ENCODE data around the gene SRRD. TPM values are rescaled to one million over a fixed set of nuclear protein-coding genes. Genes with fewer than 3 reads are reported as not detected.
"Not testable (repeated sequence)": the region's sequence is repeated elsewhere in the genome, so short reads cannot be mapped to it uniquely, and the experiment has no call there.

The SRRD gene
- total and polyA plus RNA-seq, 7 experiments from 2014 or later: 18.9 to 29.0 (median 21.3) TPM

DNA sequence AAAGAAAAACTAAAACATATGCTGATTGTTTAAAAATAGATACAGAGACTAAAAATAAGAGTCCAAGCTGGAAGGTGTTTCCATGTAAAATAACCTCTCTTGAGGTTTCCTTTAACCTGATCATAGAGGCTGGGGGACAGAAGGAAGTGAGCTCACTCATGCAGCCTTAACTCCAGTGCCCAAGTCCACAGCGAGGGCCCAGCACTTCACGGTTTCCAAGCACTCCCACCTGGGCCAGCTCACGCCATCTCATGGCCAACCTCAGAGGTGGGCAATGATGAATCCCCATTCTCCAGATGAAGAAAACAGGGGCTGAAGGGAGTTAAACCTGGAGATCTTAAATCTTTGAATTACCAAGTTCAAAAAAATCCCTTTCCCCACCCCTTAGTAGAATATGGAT is 43.5 kb downstream of the SRRD start:
- ChIA-PET CTCF (interaction anchor here (0.5 kb wide), 1 partner anchor 116 kb away, joined by 3 read pairs; no protein-coding TSS in a partner anchor), POLR2A (no interaction called here)
- Mint-ChIP-seq H3K4me1 (peaks cover 0 to 4% (median 0%) of the 10 kb centered on the region in 7 donors), H3K36me3 (peaks cover 4 to 49% (median 21%) of the 10 kb centered on the region in 5 donors), H3K27ac (no peak overlapping the region), H3K4me3 (no peak overlapping the region), H3K27me3 (no peaks in the 10 kb centered on the region), H3K9me3 (no peaks in the 10 kb centered on the region)
- no peak for ATAC-seq
- Histone ChIP-seq H3K36me3 (ENCODE audit: control insufficient read depth in 2 of 3, insufficient read depth in 3 of 3, low read length in 3 of 3) (peaks cover 3 to 56% (median 23%) of the 10 kb centered on the region in 3 experiments), H3K27me3 (ENCODE audit: control insufficient read depth in 2 of 2, insufficient read depth in 2 of 2, low read length in 2 of 2) (no peaks in the 10 kb centered on the region), H3K27ac (ENCODE audit: low read depth, low read length) (no peak overlapping the region), H3K9me3 (ENCODE audit: control insufficient read depth in 2 of 3, low read length in 3 of 3) (no peaks in the 10 kb centered on the region), H3K4me1 (ENCODE audit: control insufficient read depth in 2 of 2, insufficient read depth in 2 of 2, low read length in 2 of 2) (no peaks in the 10 kb centered on the region), H3K4me3 (ENCODE audit: low read length) (no peak overlapping the region)
- intact Hi-C loops (cut with micrococcal nuclease): no loop called here
- no peak for DNase-seq

DNA sequence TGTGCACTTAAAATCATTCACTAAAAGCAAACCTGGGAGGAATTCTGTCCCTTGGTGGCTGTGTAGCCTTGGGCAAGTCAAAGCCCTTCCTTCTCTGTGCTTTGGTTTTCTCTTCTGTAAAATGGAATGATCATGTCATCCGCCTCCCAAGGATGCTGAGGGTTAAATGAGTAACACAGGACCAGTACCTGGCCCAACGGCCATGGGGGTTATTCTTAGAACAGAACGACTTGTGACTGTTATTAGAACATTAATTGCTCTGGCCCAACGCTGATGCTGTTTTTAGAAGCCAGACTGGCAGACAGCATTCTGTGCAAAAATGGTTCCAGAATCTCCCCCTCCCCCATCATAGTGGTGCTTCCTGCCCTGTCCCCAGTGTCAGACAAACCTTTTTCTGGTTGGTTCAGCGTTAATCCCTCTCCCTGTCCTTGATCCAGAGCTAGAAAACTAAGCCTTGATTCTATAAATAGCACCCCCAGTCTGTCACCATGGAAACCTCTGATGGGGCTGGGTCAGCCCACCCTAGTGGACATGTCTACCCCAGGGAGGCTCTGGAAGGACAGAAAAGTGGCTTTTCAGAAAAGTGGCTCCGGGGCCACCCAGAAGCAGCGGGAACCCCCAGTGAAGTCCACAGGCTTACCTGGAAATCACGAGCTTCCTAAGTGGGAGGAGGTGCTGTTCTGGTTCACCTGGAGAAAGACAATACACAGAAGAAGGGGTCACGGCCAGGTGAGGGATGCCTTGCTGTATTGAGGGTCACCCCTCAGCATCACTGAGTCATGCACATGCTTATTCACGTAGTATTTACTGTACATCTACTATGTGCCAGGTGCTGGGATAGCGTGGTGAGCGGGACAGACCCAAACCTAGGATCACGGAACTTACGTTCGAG is 44.1 kb downstream of the SRRD start:
- H3K4me3 Mint-ChIP-seq: no peak overlapping the region
- peaks cover 4 to 51% (median 24%) of the 10 kb centered on the region in 5 donors for H3K36me3 Mint-ChIP-seq
- peaks cover 3 to 63% (median 26%) of the 10 kb centered on the region in 3 experiments for H3K36me3 ChIP-seq (ENCODE audit: control insufficient read depth in 2 of 3, insufficient read depth in 3 of 3, low read length in 3 of 3)
- H3K9me3 Mint-ChIP-seq: no peaks in the 10 kb centered on the region
- no peaks in the 10 kb centered on the region for H3K9me3 ChIP-seq (ENCODE audit: control insufficient read depth in 2 of 3, low read length in 3 of 3)
- ATAC-seq: no peak
- POLR2A ChIA-PET: no interaction called here
- DNase-seq: no peak
- CTCF ChIA-PET: no interaction called here
- H3K27me3 Mint-ChIP-seq: no peaks in the 10 kb centered on the region
- no peak overlapping the region for H3K27ac ChIP-seq (ENCODE audit: low read depth, low read length)
- no peaks in the 10 kb centered on the region for H3K4me1 ChIP-seq (ENCODE audit: control insufficient read depth in 2 of 2, insufficient read depth in 2 of 2, low read length in 2 of 2)
- H3K4me3 ChIP-seq (ENCODE audit: low read length): no peak overlapping the region
- H3K27ac Mint-ChIP-seq: no peak overlapping the region
- peaks cover 0 to 10% (median 0%) of the 10 kb centered on the region in 7 donors for H3K4me1 Mint-ChIP-seq
- intact Hi-C loops (cut with micrococcal nuclease): no loop called here
- no peaks in the 10 kb centered on the region for H3K27me3 ChIP-seq (ENCODE audit: control insufficient read depth in 2 of 2, insufficient read depth in 2 of 2, low read length in 2 of 2)

DNA sequence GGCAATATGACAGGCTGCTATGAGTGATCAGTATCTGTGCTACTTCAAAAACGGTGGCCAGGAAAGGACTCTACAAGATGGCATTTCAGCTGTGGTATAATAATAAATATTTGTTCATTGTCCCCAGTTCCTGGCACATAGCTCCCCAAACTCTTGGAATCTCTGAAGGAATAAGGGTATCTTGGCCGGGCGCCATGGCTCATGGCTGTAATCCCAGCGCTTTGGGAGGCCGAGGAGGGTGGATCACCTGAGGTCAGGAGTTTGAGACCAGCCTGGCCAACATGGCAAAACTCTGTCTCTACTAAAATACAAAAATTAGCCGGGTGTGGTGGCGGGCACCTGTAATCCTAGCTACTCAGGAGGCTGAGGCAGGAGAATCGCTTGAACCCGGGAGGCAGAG is 44.8 kb downstream of the SRRD start:
- H3K4me1 ChIP-seq (ENCODE audit: control insufficient read depth in 2 of 2, insufficient read depth in 2 of 2, low read length in 2 of 2); ATAC-seq; H3K4me3 ChIP-seq (ENCODE audit: low read length); H3K27me3 Mint-ChIP-seq; POLR2A ChIA-PET; H3K27ac ChIP-seq (ENCODE audit: low read depth, low read length); H3K27me3 ChIP-seq (ENCODE audit: control insufficient read depth in 2 of 2, insufficient read depth in 2 of 2, low read length in 2 of 2); DNase-seq; intact Hi-C loops (cut with micrococcal nuclease); H3K9me3 Mint-ChIP-seq; H3K27ac Mint-ChIP-seq; H3K9me3 ChIP-seq (ENCODE audit: control insufficient read depth in 2 of 3, low read length in 3 of 3); H3K4me3 Mint-ChIP-seq; CTCF ChIA-PET: not testable (repeated sequence)
- peaks cover 0 to 11% (median 0%) of the 10 kb centered on the region in 7 donors for H3K4me1 Mint-ChIP-seq
- peaks cover 3 to 68% (median 27%) of the 10 kb centered on the region in 3 experiments for H3K36me3 ChIP-seq (ENCODE audit: control insufficient read depth in 2 of 3, insufficient read depth in 3 of 3, low read length in 3 of 3)
- peaks cover 4 to 53% (median 25%) of the 10 kb centered on the region in 5 donors for H3K36me3 Mint-ChIP-seq

DNA sequence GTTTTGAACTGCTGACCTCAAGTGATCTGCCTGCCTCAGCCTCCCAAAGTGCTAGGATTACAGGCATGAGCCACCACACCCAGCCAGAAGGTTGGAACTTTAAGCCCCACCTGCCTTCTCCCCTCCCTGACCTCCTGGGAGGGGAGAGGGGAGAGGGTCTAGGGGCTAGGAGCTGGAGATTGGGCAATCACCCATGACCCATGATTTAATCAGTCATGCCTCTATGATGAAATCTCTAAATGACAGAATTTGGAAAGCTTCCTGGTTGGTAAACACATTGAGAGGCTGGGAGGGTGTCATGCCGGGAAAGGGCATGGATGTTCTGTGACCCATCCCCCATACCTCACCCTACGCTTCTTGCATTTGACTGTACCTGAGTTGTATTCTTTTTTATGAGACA is 45.7 kb downstream of the SRRD start:
- Histone ChIP-seq H3K27me3 (ENCODE audit: control insufficient read depth in 2 of 2, insufficient read depth in 2 of 2, low read length in 2 of 2) (no peaks in the 10 kb centered on the region), H3K4me1 (ENCODE audit: control insufficient read depth in 2 of 2, insufficient read depth in 2 of 2, low read length in 2 of 2) (no peaks in the 10 kb centered on the region), H3K36me3 (ENCODE audit: control insufficient read depth in 2 of 3, insufficient read depth in 3 of 3, low read length in 3 of 3) (peaks cover 7 to 67% (median 27%) of the 10 kb centered on the region in 3 experiments), H3K4me3 (ENCODE audit: low read length) (no peak overlapping the region), H3K9me3 (ENCODE audit: control insufficient read depth in 2 of 3, low read length in 3 of 3) (no peaks in the 10 kb centered on the region), H3K27ac (ENCODE audit: low read depth, low read length) (no peak overlapping the region)
- DNase-seq: no peak
- Mint-ChIP-seq H3K27me3 (no peaks in the 10 kb centered on the region), H3K4me3 (no peak overlapping the region), H3K9me3 (no peaks in the 10 kb centered on the region), H3K4me1 (peaks cover 0 to 11% (median 4%) of the 10 kb centered on the region in 7 donors), H3K27ac (no peak overlapping the region), H3K36me3 (peaks cover 4 to 50% (median 26%) of the 10 kb centered on the region in 5 donors)
- ChIA-PET POLR2A (interaction anchor here (0.5 kb wide), 1 partner anchor 8 kb away, joined by 3 read pairs; no protein-coding TSS in a partner anchor), CTCF (no interaction called here)
- intact Hi-C loops (cut with micrococcal nuclease): no loop called here
- ATAC-seq: peak; percentile 34

DNA sequence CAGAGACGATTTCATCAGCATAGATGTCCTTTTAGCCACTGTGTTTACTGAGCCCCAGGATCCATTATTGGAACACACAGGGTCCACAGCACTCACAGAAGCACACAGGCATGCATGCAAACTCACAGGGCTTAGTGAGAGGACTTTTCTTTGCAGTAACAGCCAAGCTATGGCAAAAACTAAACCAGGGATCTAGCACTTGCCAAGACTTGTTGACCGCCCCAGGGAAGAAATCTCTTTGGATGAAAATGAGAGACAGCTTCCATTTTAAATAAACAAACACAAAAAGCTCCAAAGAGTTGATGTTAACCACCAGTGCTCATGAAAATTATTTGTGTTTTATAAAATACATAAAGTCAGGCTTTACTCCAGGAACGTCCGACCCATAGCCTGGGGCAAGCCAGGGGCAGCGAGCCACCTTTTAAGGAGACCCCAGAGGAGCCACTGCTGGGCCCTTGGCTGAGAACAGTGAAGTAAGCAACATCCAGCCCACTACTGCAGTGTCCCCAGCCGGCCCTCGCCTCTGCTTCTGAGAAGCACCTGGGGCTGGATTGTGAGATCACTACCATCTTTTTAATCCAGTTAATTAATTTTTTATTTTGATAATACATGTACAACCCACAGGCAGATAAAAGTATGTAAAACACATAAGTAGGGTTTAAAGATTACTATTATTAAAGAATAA is 50.6 kb downstream of the SRRD start:
- H3K27me3 ChIP-seq (ENCODE audit: control insufficient read depth in 2 of 2, insufficient read depth in 2 of 2, low read length in 2 of 2): no peaks in the 10 kb centered on the region
- Mint-ChIP-seq H3K36me3 (peaks cover 12 to 48% (median 20%) of the 10 kb centered on the region in 5 donors), H3K27me3 (no peaks in the 10 kb centered on the region), H3K4me3 (no peak overlapping the region), H3K27ac (no peak overlapping the region), H3K4me1 (peaks cover 0 to 24% (median 15%) of the 10 kb centered on the region in 7 donors), H3K9me3 (no peaks in the 10 kb centered on the region)
- H3K4me1 ChIP-seq (ENCODE audit: control insufficient read depth in 2 of 2, insufficient read depth in 2 of 2, low read length in 2 of 2): peaks cover 0 to 3% of the 10 kb centered on the region in 2 donors
- DNase-seq (no peak), ATAC-seq (no peak)
- intact Hi-C loops (cut with micrococcal nuclease): no loop called here
- POLR2A ChIA-PET: no interaction called here
- CTCF ChIA-PET: no interaction called here
- H3K27ac ChIP-seq (ENCODE audit: low read depth, low read length): no peak overlapping the region
- H3K9me3 ChIP-seq (ENCODE audit: control insufficient read depth in 2 of 3, low read length in 3 of 3): no peaks in the 10 kb centered on the region
- H3K4me3 ChIP-seq (ENCODE audit: low read length): no peak overlapping the region
- H3K36me3 ChIP-seq (ENCODE audit: control insufficient read depth in 2 of 3, insufficient read depth in 3 of 3, low read length in 3 of 3): peaks cover 4 to 65% (median 12%) of the 10 kb centered on the region in 3 experiments

DNA sequence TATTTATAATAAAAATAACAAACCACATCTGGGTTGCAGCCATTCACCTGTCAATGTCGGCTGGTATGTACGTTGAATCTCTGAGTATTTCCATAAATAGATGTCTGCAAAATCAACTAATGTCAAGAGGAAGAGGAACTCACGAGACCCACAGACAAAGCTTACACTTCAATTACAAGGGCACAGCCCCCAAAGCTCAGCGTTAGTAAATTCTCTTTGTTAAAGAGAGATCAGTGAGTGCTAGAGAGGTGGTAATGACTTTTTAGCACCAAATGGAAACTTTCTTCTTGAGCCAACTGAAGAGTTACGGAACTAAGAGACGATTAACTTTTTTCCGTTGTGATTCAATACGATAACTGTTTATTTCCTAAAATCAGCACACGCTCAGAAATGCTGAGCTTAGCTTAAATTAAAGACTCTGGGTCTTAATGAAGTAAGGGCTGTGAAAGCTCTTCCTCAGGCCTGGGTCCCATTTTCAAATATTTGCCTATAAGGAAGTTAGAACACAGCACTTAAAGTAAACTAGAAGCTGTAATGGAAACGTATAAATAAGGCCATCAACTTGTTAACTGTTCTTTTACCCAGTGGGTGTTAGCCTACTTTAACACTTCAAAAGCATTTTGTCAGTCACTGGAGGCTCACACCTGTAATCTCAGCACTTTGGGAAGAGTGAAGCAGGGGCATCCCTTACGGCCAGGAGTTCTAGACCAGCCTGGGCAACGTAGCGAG is 51.4 kb downstream of the SRRD start:
- peak overlapping the region in 3 of 9 donors; percentile 60 to 76 (median 73) for H3K27ac Mint-ChIP-seq
- H3K27ac ChIP-seq (ENCODE audit: low read depth, low read length): peak overlapping the region; percentile 41
- no peaks in the 10 kb centered on the region for H3K27me3 ChIP-seq (ENCODE audit: control insufficient read depth in 2 of 2, insufficient read depth in 2 of 2, low read length in 2 of 2)
- no peak for ATAC-seq
- intact Hi-C loops (cut with micrococcal nuclease): no loop called here
- peaks cover 12 to 43% (median 20%) of the 10 kb centered on the region in 5 donors for H3K36me3 Mint-ChIP-seq
- no peaks in the 10 kb centered on the region for H3K27me3 Mint-ChIP-seq
- peaks cover 4 to 69% (median 17%) of the 10 kb centered on the region in 3 experiments for H3K36me3 ChIP-seq (ENCODE audit: control insufficient read depth in 2 of 3, insufficient read depth in 3 of 3, low read length in 3 of 3)
- peaks cover 0 to 24% (median 15%) of the 10 kb centered on the region in 7 donors for H3K4me1 Mint-ChIP-seq
- no peak for DNase-seq
- ChIA-PET POLR2A (no interaction called here), CTCF (no interaction called here)
- H3K9me3 ChIP-seq (ENCODE audit: control insufficient read depth in 2 of 3, low read length in 3 of 3): no peaks in the 10 kb centered on the region
- H3K4me3 ChIP-seq (ENCODE audit: low read length): no peak overlapping the region
- H3K4me1 ChIP-seq (ENCODE audit: control insufficient read depth in 2 of 2, insufficient read depth in 2 of 2, low read length in 2 of 2): peaks cover 0 to 3% of the 10 kb centered on the region in 2 donors
- H3K9me3 Mint-ChIP-seq: no peaks in the 10 kb centered on the region
- H3K4me3 Mint-ChIP-seq: peak overlapping the region in 2 of 10 donors; percentile 16 to 35

Measured in naive thymus-derived CD4-positive, alpha-beta T cell (primary cell).